SK-N-SH treated with all-trans-retinoic acid at 6 μM for 48 hours (cell line): ENCODE results near the gene EID1.
A peak's percentile ranks its signal among the peaks of the same experiment; 100 is the strongest.

Experiments used
- ATAC-seq: fragments of 200-7000 bp; cut with Tn5 transposase; 3 replicates; pipeline ENCODE4 v1.9.1; 2020; ENCODE audit warnings: mild to moderate bottlenecking, moderate library complexity
- BACH2 ChIP-seq: fragments of 250-450 bp; sonication (Bioruptor Pico); IDR thresholded peaks from 2 replicates; pipeline ENCODE4 v1.9.0; 2021; ENCODE audit warnings: mild to moderate bottlenecking, borderline replicate concordance
- CSDC2 ChIP-seq: fragments of 250-450 bp; sonication (Bioruptor Pico); IDR thresholded peaks from 2 replicates; pipeline ENCODE4 v1.5.0; 2020; ENCODE audit warnings: mild to moderate bottlenecking, moderate library complexity
- CSRNP3 ChIP-seq: fragments of 250-450 bp; sonication (Bioruptor Pico); IDR thresholded peaks from 2 replicates; pipeline ENCODE4 v1.5.1; 2021; ENCODE audit warnings: mild to moderate bottlenecking, moderate library complexity
- ESRRG ChIP-seq: fragments of 250-450 bp; sonication (Bioruptor Pico); IDR thresholded peaks from 2 replicates; pipeline ENCODE4 v1.6.1; 2021; ENCODE audit warnings: mild to moderate bottlenecking
- GLIS3 ChIP-seq: fragments of 250-450 bp; sonication (Bioruptor Pico); IDR thresholded peaks from 2 replicates; pipeline ENCODE4 v1.5.0; 2020; ENCODE audit warnings: mild to moderate bottlenecking, moderate library complexity
- ISL1 ChIP-seq: fragments of 250-450 bp; sonication (Bioruptor Pico); IDR thresholded peaks from 2 replicates; pipeline ENCODE4 v2.1.2; 2022; ENCODE audit warnings: mild to moderate bottlenecking, moderate library complexity
- OSR1 ChIP-seq: fragments of 250-450 bp; sonication (Bioruptor Pico); IDR thresholded peaks from 2 replicates; pipeline ENCODE4 v1.8.0; 2022; ENCODE audit warnings: moderate library complexity, mild to moderate bottlenecking, inconsistent platforms
- POU6F1 ChIP-seq: fragments of 250-450 bp; sonication (Bioruptor Pico); IDR thresholded peaks from 2 replicates; pipeline ENCODE4 v1.8.0; 2021; ENCODE audit warnings: low read depth, mild to moderate bottlenecking, moderate library complexity, borderline replicate concordance
- PPARA ChIP-seq: fragments of 250-450 bp; sonication (Bioruptor Pico); IDR thresholded peaks from 2 replicates; pipeline ENCODE4 v1.5.0; 2020; ENCODE audit warnings: mild to moderate bottlenecking, borderline replicate concordance
- RARB ChIP-seq: fragments of 250-450 bp; sonication (Bioruptor Pico); IDR thresholded peaks from 2 replicates; pipeline ENCODE4 v1.8.0; 2021; ENCODE audit warnings: mild to moderate bottlenecking, moderate library complexity
- SNAI2 ChIP-seq: fragments of 250-450 bp; sonication (Bioruptor Pico); IDR thresholded peaks from 2 replicates; pipeline ENCODE4 v1.5.0; 2020; ENCODE audit warnings: mild to moderate bottlenecking, moderate library complexity
- TCF4 ChIP-seq: fragments of 250-450 bp; sonication (Bioruptor Pico); IDR thresholded peaks from 2 replicates; pipeline ENCODE4 v1.8.0; 2021; ENCODE audit warnings: mild to moderate bottlenecking, moderate library complexity, borderline replicate concordance
- TOX ChIP-seq: fragments of 250-450 bp; sonication (Bioruptor Pico); IDR thresholded peaks from 2 replicates; pipeline ENCODE4 v1.8.0; 2021; ENCODE audit warnings: mild to moderate bottlenecking, moderate library complexity, borderline replicate concordance
- TSHZ2 ChIP-seq: fragments of 250-450 bp; sonication (Bioruptor Pico); IDR thresholded peaks from 2 replicates; pipeline ENCODE4 v1.5.0; 2020; ENCODE audit warnings: mild to moderate bottlenecking, moderate library complexity
- ZC3H10 ChIP-seq: fragments of 250-450 bp; sonication (Bioruptor Pico); IDR thresholded peaks from 2 replicates; pipeline ENCODE4 v1.5.1; 2021; ENCODE audit warnings: mild to moderate bottlenecking, moderate library complexity
- ZFP3 ChIP-seq: fragments of 250-450 bp; sonication (Bioruptor Pico); IDR thresholded peaks from 2 replicates; pipeline ENCODE4 v1.5.0; 2020; ENCODE audit warnings: mild to moderate bottlenecking, moderate library complexity
- ZFP30 ChIP-seq: fragments of 450-650 bp; formaldehyde crosslinking; IDR thresholded peaks from 2 replicates; pipeline ENCODE4 v1.5.0; 2022; ENCODE audit warnings: mild to moderate bottlenecking, moderate library complexity
- ZNF565 ChIP-seq: fragments of 450-650 bp; formaldehyde crosslinking; conservative IDR thresholded peaks from 2 replicates; pipeline ENCODE4 v1.5.0; 2020; ENCODE audit warnings: low read depth, mild to moderate bottlenecking, moderate library complexity
- ZNF8 ChIP-seq: fragments of 450-650 bp; formaldehyde crosslinking; IDR thresholded peaks from 2 replicates; pipeline ENCODE4 v1.5.0; 2020; ENCODE audit warnings: mild to moderate bottlenecking, moderate library complexity
- TF ChIP-seq, protein P1 (sequence below): fragments of 250-450 bp; sonication (Bioruptor Pico); IDR thresholded peaks from 2 replicates; pipeline ENCODE4 v1.8.0; 2020; ENCODE audit warnings: mild to moderate bottlenecking, moderate library complexity, borderline replicate concordance
- TF ChIP-seq, protein P2 (sequence below): fragments of 250-450 bp; sonication (Bioruptor Pico); IDR thresholded peaks from 2 replicates; pipeline ENCODE4 v1.5.1; 2020; ENCODE audit warnings: low read depth, mild to moderate bottlenecking, moderate library complexity

The EID1 gene

DNA sequence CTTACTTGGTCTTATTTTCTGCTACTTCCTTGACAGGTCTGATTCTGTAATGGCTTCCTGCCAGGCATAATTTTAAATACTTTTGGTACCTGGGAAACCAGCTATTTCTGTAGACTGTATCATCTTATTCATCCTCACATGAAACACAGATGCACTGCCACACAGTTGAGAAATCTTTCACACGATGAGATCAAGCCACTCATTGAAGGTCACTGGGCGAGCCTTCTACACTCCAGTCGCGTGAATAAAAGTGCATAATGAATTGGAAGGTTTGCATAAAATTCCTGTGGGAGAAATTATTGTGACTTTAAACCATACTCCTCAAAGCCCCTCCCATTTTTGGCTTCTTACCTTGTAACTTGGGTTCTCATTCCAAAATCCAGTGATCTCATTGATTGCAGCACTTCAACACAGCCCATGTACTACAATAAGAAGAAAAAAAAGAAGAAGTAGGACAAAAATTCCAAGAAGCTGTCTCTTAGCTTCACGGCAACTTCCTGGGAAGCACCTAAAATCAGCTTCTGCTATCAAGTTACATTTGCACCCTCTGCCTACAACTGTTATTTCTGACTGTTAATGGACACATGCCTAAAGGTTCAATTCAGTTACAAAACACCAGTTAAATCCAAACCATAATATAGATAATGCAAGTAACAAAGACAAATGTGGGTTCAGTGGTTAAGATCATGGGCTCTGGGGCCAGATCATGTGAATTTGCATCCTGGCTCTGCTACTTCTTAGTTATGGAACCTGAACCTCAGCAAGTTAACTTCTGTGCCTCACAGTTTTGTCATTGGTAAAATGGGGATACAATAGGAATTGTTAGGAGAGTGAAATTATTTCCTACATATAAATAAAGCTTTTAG is 46.8 kb downstream of the EID1 start:
- no peak for TF ChIP-seq BACH2 (CRISPR knock-in tag)
- ATAC-seq: no peak

GRCh38 chr15:48925714-48926223 is 47.8 kb downstream of the EID1 start:
- ATAC-seq: peak; percentile 96
- TF ChIP-seq ZFP3 (CRISPR knock-in tag) (0 out of 2 replicates have a peak, but pooled peaks have one; percentile 53), TCF4 (no peak), CSDC2 (no peak), RARB (CRISPR knock-in tag) (no peak), ZC3H10 (no peak), ESRRG (no peak), CSRNP3 (CRISPR knock-in tag) (no peak)

- ATAC-seq: no peak
- TF ChIP-seq ZFP30 (CRISPR knock-in tag) (no peak), ESRRG (no peak), OSR1 (CRISPR knock-in tag) (no peak), POU6F1 (no peak), GLIS3 (CRISPR knock-in tag) (no peak), TOX (no peak), ISL1 (CRISPR knock-in tag) (no peak), SNAI2 (CRISPR knock-in tag) (no peak), ZFP3 (CRISPR knock-in tag) (no peak), RARB (CRISPR knock-in tag) (no peak), ZNF565 (no peak), TCF4 (no peak)
- TF ChIP-seq, protein P1, sequence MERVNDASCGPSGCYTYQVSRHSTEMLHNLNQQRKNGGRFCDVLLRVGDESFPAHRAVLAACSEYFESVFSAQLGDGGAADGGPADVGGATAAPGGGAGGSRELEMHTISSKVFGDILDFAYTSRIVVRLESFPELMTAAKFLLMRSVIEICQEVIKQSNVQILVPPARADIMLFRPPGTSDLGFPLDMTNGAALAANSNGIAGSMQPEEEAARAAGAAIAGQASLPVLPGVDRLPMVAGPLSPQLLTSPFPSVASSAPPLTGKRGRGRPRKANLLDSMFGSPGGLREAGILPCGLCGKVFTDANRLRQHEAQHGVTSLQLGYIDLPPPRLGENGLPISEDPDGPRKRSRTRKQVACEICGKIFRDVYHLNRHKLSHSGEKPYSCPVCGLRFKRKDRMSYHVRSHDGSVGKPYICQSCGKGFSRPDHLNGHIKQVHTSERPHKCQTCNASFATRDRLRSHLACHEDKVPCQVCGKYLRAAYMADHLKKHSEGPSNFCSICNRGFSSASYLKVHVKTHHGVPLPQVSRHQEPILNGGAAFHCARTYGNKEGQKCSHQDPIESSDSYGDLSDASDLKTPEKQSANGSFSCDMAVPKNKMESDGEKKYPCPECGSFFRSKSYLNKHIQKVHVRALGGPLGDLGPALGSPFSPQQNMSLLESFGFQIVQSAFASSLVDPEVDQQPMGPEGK (CRISPR knock-in tag): no peak
- TF ChIP-seq, protein P2, sequence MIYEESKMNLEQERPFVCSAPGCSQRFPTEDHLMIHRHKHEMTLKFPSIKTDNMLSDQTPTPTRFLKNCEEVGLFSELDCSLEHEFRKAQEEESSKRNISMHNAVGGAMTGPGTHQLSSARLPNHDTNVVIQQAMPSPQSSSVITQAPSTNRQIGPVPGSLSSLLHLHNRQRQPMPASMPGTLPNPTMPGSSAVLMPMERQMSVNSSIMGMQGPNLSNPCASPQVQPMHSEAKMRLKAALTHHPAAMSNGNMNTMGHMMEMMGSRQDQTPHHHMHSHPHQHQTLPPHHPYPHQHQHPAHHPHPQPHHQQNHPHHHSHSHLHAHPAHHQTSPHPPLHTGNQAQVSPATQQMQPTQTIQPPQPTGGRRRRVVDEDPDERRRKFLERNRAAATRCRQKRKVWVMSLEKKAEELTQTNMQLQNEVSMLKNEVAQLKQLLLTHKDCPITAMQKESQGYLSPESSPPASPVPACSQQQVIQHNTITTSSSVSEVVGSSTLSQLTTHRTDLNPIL (CRISPR knock-in tag): no peak
These were observed 51.1 kb downstream of the EID1 start for GRCh38 chr15:48928877-48929538.

DNA sequence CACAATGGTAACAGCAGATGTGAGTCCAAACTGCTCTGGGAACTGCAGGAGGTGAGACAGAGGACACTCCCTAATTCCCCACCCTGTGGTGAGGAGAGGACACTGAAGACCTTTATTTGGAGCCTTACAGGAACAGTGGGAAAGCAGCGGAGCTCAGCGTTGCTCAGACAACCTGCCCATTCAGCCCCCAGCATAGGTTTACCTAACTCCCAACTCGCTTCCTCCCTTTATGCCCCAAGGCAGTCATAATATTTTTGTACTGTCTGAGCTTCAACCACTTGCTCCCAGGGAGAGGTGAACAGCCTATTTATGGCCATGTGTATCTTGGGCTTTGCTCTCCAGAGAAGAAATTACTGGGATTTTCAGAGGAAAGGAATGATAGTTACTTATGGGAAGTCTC is 51.7 kb downstream of the EID1 start:
- no peak for ATAC-seq
- TF ChIP-seq ZNF8: no peak
- TF ChIP-seq TSHZ2 (CRISPR knock-in tag): no peak
- TF ChIP-seq, protein P1 (CRISPR knock-in tag): no peak
- TF ChIP-seq OSR1 (CRISPR knock-in tag): no peak
- TF ChIP-seq ZFP3 (CRISPR knock-in tag): no peak
- no peak for TF ChIP-seq CSRNP3 (CRISPR knock-in tag)
- no peak for TF ChIP-seq SNAI2 (CRISPR knock-in tag)
- no peak for TF ChIP-seq PPARA
- no peak for TF ChIP-seq CSDC2
- TF ChIP-seq ZC3H10: no peak
- no peak for TF ChIP-seq GLIS3 (CRISPR knock-in tag)
- TF ChIP-seq ZFP30 (CRISPR knock-in tag): no peak
- TF ChIP-seq ESRRG: no peak
- TF ChIP-seq TOX: no peak
